ENCODE results near the gene KRTAP6-3. TPM values are rescaled to one million over a fixed set of nuclear protein-coding genes. Genes with fewer than 3 reads are reported as not detected.

KRTAP6-3 gene
- not detected in 2 replicates for total RNA-seq

DNA sequence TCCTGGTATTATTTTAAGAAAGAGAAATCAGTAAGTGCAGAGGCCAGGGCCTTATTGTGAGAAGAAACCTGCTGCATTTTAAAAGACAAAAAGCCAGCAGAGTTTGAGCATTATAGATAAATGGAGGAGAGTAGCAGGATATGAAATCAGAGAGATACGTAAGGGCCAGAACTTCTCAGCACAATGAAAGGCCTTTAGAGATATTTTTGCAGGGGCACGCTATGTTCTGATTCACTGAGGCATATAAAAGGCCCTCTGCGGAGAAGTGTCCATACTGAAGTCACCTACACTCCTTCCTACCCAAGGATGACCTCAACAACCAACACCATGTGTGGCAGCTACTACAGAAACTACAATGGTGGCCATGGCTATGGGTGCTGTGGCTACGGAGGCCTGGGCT lies at the start of gene KRTAP6-3:
TSS of gene KRTAP6-3 (plus strand) at position 301 of the 400 bp plus-strand sequence. CDS start at position 307, 6 bp downstream.
- DNase-seq = no peak
- Mint-ChIP-seq H3K4me3 (no peak within 1 kb of the TSS), H3K36me3 (ENCODE audit: low read depth) (no peaks in the 10 kb centered on the region), H3K9me3 (no peaks in the 10 kb centered on the region), H3K27ac (no peak within 1 kb of the TSS), H3K27me3 (no peaks in the 10 kb centered on the region), H3K4me1 (no peaks in the 10 kb centered on the region)
- intact Hi-C loops (cut with micrococcal nuclease) = no loop called here

- no peak for DNase-seq
Observed at GRCh38 chr21:30552782-30553181, 39.5 kb upstream of the KRTAP6-3 start.

GRCh38 chr21:30555095-30555494 lies 37.1 kb upstream of the KRTAP6-3 start:
- no peaks in the 10 kb centered on the region for H3K36me3 Mint-ChIP-seq (ENCODE audit: low read depth)
- no peaks in the 10 kb centered on the region for H3K4me1 Mint-ChIP-seq
- intact Hi-C loops (cut with micrococcal nuclease) = no loop called here
- no peak overlapping the region for H3K4me3 Mint-ChIP-seq
- DNase-seq = no peak
- H3K9me3 Mint-ChIP-seq = no peaks in the 10 kb centered on the region
- H3K27ac Mint-ChIP-seq = no peak overlapping the region
- no peaks in the 10 kb centered on the region for H3K27me3 Mint-ChIP-seq

More at GRCh38 chr21:30552782-30553181, 39.5 kb upstream of the KRTAP6-3 start:
- Mint-ChIP-seq H3K36me3 (ENCODE audit: low read depth) (no peaks in the 10 kb centered on the region), H3K4me3 (no peak overlapping the region), H3K27me3 (no peaks in the 10 kb centered on the region), H3K9me3 (no peaks in the 10 kb centered on the region), H3K4me1 (no peaks in the 10 kb centered on the region), H3K27ac (no peak overlapping the region)
- intact Hi-C loops (cut with micrococcal nuclease) = no loop called here

GRCh38 chr21:30561264-30561895 lies 30.9 kb upstream of the KRTAP6-3 start, which contains the start of gene KRTAP19-7:
TSS of gene KRTAP19-7 (minus strand) at chr21:30561314. CDS start at chr21:30561289, 25 bp downstream.
- intact Hi-C loops (cut with micrococcal nuclease) = no loop called here
- Mint-ChIP-seq H3K27me3 (no peaks in the 10 kb centered on the region), H3K27ac (no peak within 1 kb of the TSS), H3K4me1 (no peaks in the 10 kb centered on the region), H3K4me3 (no peak within 1 kb of the TSS), H3K36me3 (ENCODE audit: low read depth) (no peaks in the 10 kb centered on the region), H3K9me3 (no peaks in the 10 kb centered on the region)
- no peak for DNase-seq

- Mint-ChIP-seq H3K4me3 (no peak overlapping the region), H3K4me1 (no peaks in the 10 kb centered on the region), H3K27me3 (no peaks in the 10 kb centered on the region), H3K36me3 (ENCODE audit: low read depth) (no peaks in the 10 kb centered on the region), H3K9me3 (no peaks in the 10 kb centered on the region), H3K27ac (no peak overlapping the region)
- intact Hi-C loops (cut with micrococcal nuclease) = no loop called here
- DNase-seq = no peak
Observed at GRCh38 chr21:30561957-30562356, 30.3 kb upstream of the KRTAP6-3 start.

- no peak overlapping the region for H3K27ac Mint-ChIP-seq
- no peak for DNase-seq
- H3K36me3 Mint-ChIP-seq (ENCODE audit: low read depth) = no peaks in the 10 kb centered on the region
- intact Hi-C loops (cut with micrococcal nuclease) = no loop called here
- H3K9me3 Mint-ChIP-seq = no peaks in the 10 kb centered on the region
- H3K27me3 Mint-ChIP-seq = no peaks in the 10 kb centered on the region
- H3K4me1 Mint-ChIP-seq = no peaks in the 10 kb centered on the region
- no peak overlapping the region for H3K4me3 Mint-ChIP-seq
Observed at GRCh38 chr21:30563072-30563471, 29.2 kb upstream of the KRTAP6-3 start.

- Mint-ChIP-seq H3K9me3 (no peaks in the 10 kb centered on the region), H3K4me1 (no peaks in the 10 kb centered on the region), H3K4me3 (no peak overlapping the region), H3K27me3 (no peaks in the 10 kb centered on the region), H3K36me3 (ENCODE audit: low read depth) (no peaks in the 10 kb centered on the region), H3K27ac (no peak overlapping the region)
- intact Hi-C loops (cut with micrococcal nuclease) = no loop called here
- no peak for DNase-seq
Observed at GRCh38 chr21:30563630-30564029, 28.6 kb upstream of the KRTAP6-3 start.

DNA sequence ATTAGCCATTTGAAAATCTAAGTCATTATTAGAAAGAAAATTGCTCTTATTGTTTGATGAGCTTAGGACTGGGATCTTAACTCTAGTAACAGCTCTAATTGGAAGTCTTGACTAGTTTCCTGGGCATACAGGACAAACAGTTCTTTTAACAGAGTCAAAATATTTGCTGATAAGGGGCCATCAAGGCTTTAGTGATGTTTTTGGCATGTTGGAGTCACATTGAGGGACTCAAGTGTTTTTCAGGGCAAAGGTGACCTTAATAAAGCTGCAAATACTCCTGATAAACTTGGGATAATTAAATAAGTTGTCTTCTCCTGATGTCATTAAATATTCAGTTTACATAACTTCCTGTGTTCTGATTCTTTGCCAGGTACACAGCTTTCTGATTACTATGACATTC lies 24.6 kb upstream of the KRTAP6-3 start:
- DNase-seq = no peak
- Mint-ChIP-seq H3K36me3 (ENCODE audit: low read depth) (no peaks in the 10 kb centered on the region), H3K4me3 (no peak overlapping the region), H3K27me3 (no peaks in the 10 kb centered on the region), H3K9me3 (peaks cover 3% of the 10 kb centered on the region), H3K27ac (no peak overlapping the region), H3K4me1 (no peaks in the 10 kb centered on the region)
- intact Hi-C loops (cut with micrococcal nuclease) = no loop called here

GRCh38 chr21:30577766-30578165 lies 14.5 kb upstream of the KRTAP6-3 start:
- Mint-ChIP-seq H3K27me3 (no peaks in the 10 kb centered on the region), H3K36me3 (ENCODE audit: low read depth) (no peaks in the 10 kb centered on the region), H3K9me3 (no peaks in the 10 kb centered on the region), H3K4me1 (no peaks in the 10 kb centered on the region), H3K4me3 (no peak overlapping the region), H3K27ac (no peak overlapping the region)
- no peak for DNase-seq
- intact Hi-C loops (cut with micrococcal nuclease) = no loop called here

- Mint-ChIP-seq H3K4me1 (no peaks in the 10 kb centered on the region), H3K27me3 (no peaks in the 10 kb centered on the region)
Observed at GRCh38 chr21:30579346-30579745, 12.9 kb upstream of the KRTAP6-3 start.

DNA sequence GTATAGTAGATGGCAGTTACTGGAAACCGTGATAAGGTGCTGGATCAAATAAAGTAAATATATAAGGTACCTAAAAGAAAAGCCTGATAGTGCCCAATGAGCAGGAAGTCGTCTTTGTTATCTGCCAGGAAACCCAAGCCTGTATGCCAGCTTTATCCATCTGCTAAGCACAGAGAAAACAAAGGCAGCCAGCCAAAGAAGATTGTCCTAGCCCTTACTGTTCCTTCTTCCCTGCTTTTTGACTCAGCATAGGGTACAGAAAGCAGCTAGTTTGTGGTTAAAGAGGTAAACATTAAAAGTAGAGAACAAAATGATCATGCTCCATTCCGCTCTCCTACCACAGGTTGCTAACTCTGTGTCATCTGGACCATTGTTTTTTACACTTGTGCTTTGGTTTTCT lies 12.1 kb upstream of the KRTAP6-3 start:
- Mint-ChIP-seq H3K4me1 (no peaks in the 10 kb centered on the region), H3K4me3 (no peak overlapping the region), H3K27ac (no peak overlapping the region), H3K36me3 (ENCODE audit: low read depth) (no peaks in the 10 kb centered on the region), H3K9me3 (no peaks in the 10 kb centered on the region), H3K27me3 (no peaks in the 10 kb centered on the region)
- no peak for DNase-seq
- intact Hi-C loops (cut with micrococcal nuclease) = no loop called here

More at GRCh38 chr21:30579346-30579745, 12.9 kb upstream of the KRTAP6-3 start:
- DNase-seq = no peak
- intact Hi-C loops (cut with micrococcal nuclease) = no loop called here
- no peaks in the 10 kb centered on the region for H3K9me3 Mint-ChIP-seq
- no peaks in the 10 kb centered on the region for H3K36me3 Mint-ChIP-seq (ENCODE audit: low read depth)
- no peak overlapping the region for H3K27ac Mint-ChIP-seq
- no peak overlapping the region for H3K4me3 Mint-ChIP-seq

- H3K4me1 Mint-ChIP-seq = no peaks in the 10 kb centered on the region
Observed at GRCh38 chr21:30582870-30583269, 9.4 kb upstream of the KRTAP6-3 start.

DNA sequence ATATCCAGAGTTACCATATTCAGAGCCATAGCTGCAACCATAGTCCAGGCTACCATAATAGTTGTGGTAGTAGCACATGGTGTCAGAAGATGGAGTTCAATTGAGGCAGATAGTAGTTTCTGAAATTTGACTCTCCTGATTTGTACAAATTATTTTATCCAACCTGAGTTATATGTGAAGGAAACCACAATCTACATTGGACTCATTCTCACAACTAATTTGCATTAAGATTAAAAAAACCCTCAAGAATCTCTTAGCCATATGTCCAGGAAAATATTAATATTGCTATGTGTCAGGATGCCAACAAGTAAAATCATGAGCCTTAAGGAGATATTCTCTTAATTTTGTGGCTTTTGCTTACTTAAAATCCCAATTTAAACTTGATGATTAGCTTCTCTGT lies 1.9 kb upstream of the KRTAP6-3 start, which contains the start of gene KRTAP22-2:
TSS of gene KRTAP22-2 (minus strand) at position 101 of the 400 bp plus-strand sequence.
- Mint-ChIP-seq H3K4me1 (no peaks in the 10 kb centered on the region), H3K9me3 (no peaks in the 10 kb centered on the region), H3K36me3 (ENCODE audit: low read depth) (no peaks in the 10 kb centered on the region), H3K27ac (no peak within 1 kb of the TSS), H3K27me3 (no peaks in the 10 kb centered on the region), H3K4me3 (no peak within 1 kb of the TSS)
- DNase-seq = no peak
- intact Hi-C loops (cut with micrococcal nuclease) = no loop called here

More at GRCh38 chr21:30582870-30583269, 9.4 kb upstream of the KRTAP6-3 start:
- Mint-ChIP-seq H3K27ac (no peak overlapping the region), H3K36me3 (ENCODE audit: low read depth) (no peaks in the 10 kb centered on the region), H3K9me3 (no peaks in the 10 kb centered on the region), H3K27me3 (no peaks in the 10 kb centered on the region), H3K4me3 (no peak overlapping the region)
- intact Hi-C loops (cut with micrococcal nuclease) = no loop called here
- DNase-seq = no peak

- DNase-seq = no peak
- H3K4me1 Mint-ChIP-seq = no peaks in the 10 kb centered on the region
- H3K27me3 Mint-ChIP-seq = no peaks in the 10 kb centered on the region
- no peaks in the 10 kb centered on the region for H3K36me3 Mint-ChIP-seq (ENCODE audit: low read depth)
- no peak within 1 kb of the TSS for H3K27ac Mint-ChIP-seq
- no peak within 1 kb of the TSS for H3K4me3 Mint-ChIP-seq
- H3K9me3 Mint-ChIP-seq = peaks cover 9% of the 10 kb centered on the region
- intact Hi-C loops (cut with micrococcal nuclease) = no loop called here
Observed at GRCh38 chr21:30598802-30599201, 6.6 kb downstream of the KRTAP6-3 start, which contains the start of gene KRTAP6-2. TSS of gene KRTAP6-2 (minus strand) at chr21:30598902. CDS start at chr21:30598874, 28 bp downstream.

DNA sequence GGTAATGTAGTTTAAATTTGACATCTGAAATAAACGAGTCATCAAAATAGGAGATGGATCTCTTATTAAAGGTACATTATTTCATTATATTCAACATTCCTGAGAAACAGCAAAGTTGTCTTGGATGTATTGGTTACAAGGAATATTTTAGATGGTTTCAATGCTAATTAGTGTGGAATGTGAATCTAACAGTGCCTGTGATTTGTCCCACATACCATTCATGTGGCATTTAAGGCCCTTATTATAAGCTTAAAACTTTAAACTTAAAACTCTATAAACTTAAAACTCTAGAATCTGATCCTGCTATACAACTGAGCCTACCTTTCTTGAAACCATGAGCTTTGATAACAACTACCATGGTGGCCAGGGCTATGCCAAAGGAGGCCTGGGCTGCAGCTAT lies 8.5 kb downstream of the KRTAP6-3 start, which contains the start of gene KRTAP22-1:
TSS of gene KRTAP22-1 (plus strand) at position 301 of the 400 bp plus-strand sequence.
- Mint-ChIP-seq H3K4me1 (no peaks in the 10 kb centered on the region), H3K36me3 (ENCODE audit: low read depth) (no peaks in the 10 kb centered on the region), H3K4me3 (no peak within 1 kb of the TSS), H3K9me3 (peaks cover 9% of the 10 kb centered on the region), H3K27ac (no peak within 1 kb of the TSS), H3K27me3 (no peaks in the 10 kb centered on the region)
- intact Hi-C loops (cut with micrococcal nuclease) = no loop called here
- no peak for DNase-seq

All from activated CD4-positive, alpha-beta T cell treated with anti-CD3 and anti-CD28 coated beads, Interleukin-2, amount 10 ng/mL, durations not matched to agents 24 days and 14 days (primary cell).